MM.1S (cell line): ENCODE results near the gene FOXK2.

Source experiments
- EZH2 ChIP-seq: fragments of 300-600 bp; sonication (generic); optimal IDR thresholded peaks from 2 replicates; pipeline ENCODE3; 2017; ENCODE audit warnings: low read depth, mild to moderate bottlenecking, antibody characterized with exemption, low read length, mixed read lengths
- EZH2phosphoT487 ChIP-seq: fragments of 300-600 bp; sonication (generic); IDR thresholded peaks from 2 replicates; pipeline ENCODE4 v1.6.1; 2018; ENCODE audit warnings: antibody characterized with exemption, low read length
- TF ChIP-seq, protein P1 (sequence below): fragments of 300-600 bp; sonication (generic); IDR thresholded peaks from 2 replicates; pipeline ENCODE4 v1.5.1; 2016; ENCODE audit warnings: antibody characterized with exemption, low read length, mixed read lengths

DNA sequence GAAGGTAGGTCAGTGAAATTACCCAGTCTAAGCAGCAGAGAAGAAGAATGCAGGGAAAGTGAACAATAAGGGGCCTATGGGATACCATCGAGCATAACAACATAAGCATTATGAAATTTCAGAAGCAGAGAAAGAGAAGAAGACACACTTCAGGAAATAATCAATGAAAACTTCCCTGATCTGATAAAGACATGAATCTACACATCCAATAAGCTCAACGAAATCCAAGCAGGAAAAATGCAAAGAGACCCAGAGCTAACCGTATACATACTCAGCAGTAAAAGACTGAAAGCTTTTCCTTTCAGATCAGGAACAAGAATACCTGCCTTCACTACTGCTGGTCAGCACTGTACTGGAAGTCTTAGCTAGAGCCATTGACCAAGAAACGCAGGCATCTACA, 90.1 kb downstream of the FOXK2 start:
- TF ChIP-seq EZH2 (no peak), EZH2phosphoT487 (no peak)
- TF ChIP-seq, protein P1, sequence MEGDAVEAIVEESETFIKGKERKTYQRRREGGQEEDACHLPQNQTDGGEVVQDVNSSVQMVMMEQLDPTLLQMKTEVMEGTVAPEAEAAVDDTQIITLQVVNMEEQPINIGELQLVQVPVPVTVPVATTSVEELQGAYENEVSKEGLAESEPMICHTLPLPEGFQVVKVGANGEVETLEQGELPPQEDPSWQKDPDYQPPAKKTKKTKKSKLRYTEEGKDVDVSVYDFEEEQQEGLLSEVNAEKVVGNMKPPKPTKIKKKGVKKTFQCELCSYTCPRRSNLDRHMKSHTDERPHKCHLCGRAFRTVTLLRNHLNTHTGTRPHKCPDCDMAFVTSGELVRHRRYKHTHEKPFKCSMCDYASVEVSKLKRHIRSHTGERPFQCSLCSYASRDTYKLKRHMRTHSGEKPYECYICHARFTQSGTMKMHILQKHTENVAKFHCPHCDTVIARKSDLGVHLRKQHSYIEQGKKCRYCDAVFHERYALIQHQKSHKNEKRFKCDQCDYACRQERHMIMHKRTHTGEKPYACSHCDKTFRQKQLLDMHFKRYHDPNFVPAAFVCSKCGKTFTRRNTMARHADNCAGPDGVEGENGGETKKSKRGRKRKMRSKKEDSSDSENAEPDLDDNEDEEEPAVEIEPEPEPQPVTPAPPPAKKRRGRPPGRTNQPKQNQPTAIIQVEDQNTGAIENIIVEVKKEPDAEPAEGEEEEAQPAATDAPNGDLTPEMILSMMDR: no peak
